Liver (tissue), 9 donors: ENCODE results near the gene ITGB2. TPM values are rescaled to one million over a fixed set of nuclear protein-coding genes. Genes with fewer than 3 reads are reported as not detected.

Experiments
- DNase-seq: peaks from one replicate; pipeline ENCODE4 v3.0.0-alpha.2; 2017; ENCODE audit warnings: low spot score
- H3K27ac ChIP-seq, 2 donors: one replicate each; pipeline ENCODE4 v1.7.0; 2013; ENCODE audit warnings: inconsistent platforms in 2 of 2, low read length in 2 of 2, control low read depth in 1 of 2, low read depth in 1 of 2, mild to moderate bottlenecking in 1 of 2
- H3K27me3 ChIP-seq, 4 donors: one replicate each; pipeline versions ENCODE4 v1.6.1 to v1.7.0; 2013; ENCODE audit warnings: low read length in 3 of 4, inconsistent platforms in 1 of 4, mild to moderate bottlenecking in 1 of 4, moderate library complexity in 1 of 4; ENCODE audit not compliant: control insufficient read depth in 4 of 4, insufficient read depth in 4 of 4
- H3K36me3 ChIP-seq, 4 donors: one replicate each; pipeline versions ENCODE4 v1.6.1 to v1.7.0; 2013; ENCODE audit warnings: low read length in 3 of 4, mild to moderate bottlenecking in 3 of 4, low read depth in 1 of 4, moderate library complexity in 1 of 4; ENCODE audit not compliant: control insufficient read depth in 4 of 4, insufficient read depth in 3 of 4
- H3K4me1 ChIP-seq, 4 donors: one replicate each; pipeline versions ENCODE4 v1.6.1 to v1.7.0; 2013; ENCODE audit warnings: low read length in 3 of 4, mild to moderate bottlenecking in 3 of 4, moderate library complexity in 1 of 4; ENCODE audit not compliant: control insufficient read depth in 4 of 4, insufficient read depth in 4 of 4
- H3K4me3 ChIP-seq, 3 donors: one replicate each; pipeline versions ENCODE4 v1.6.1 to v1.7.0; 2013; ENCODE audit warnings: low read length in 3 of 3, control low read depth in 1 of 3, low read depth in 1 of 3, mild to moderate bottlenecking in 1 of 3
- H3K9ac ChIP-seq, 2 donors: one replicate each; pipeline ENCODE4 v1.7.0; 2013; ENCODE audit warnings: low read length in 2 of 2, mild to moderate bottlenecking in 2 of 2, moderate library complexity in 2 of 2, control low read depth in 1 of 2, low read depth in 1 of 2
- H3K9me3 ChIP-seq, 4 donors: one replicate each; pipeline versions ENCODE4 v1.6.1 to v1.7.0; 2013; ENCODE audit warnings: low read length in 3 of 4; ENCODE audit not compliant: control insufficient read depth in 4 of 4
- CTCF ChIP-seq: fragments of 150-350 bp; IDR thresholded peaks from 2 replicates; pipeline ENCODE4 v1.5.1; 2017; ENCODE audit warnings: improper control_type of control experiment, low read depth, low read length; ENCODE audit not compliant: missing input control
- EGR1 ChIP-seq, 2 donors: IDR thresholded peaks; 2 replicates each; pipeline ENCODE4 v1.6.1; 2016 to 2018; ENCODE audit warnings: antibody characterized with exemption in 2 of 2, low read depth in 2 of 2
- GABPA ChIP-seq, 2 donors: IDR thresholded peaks in 1 of 2; conservative IDR thresholded peaks in 1 of 2; 2 replicates each; pipeline ENCODE4 v1.6.1; 2016; ENCODE audit warnings: antibody characterized with exemption in 2 of 2, mild to moderate bottlenecking in 1 of 2, moderate library complexity in 1 of 2
- HNF4A ChIP-seq, 2 donors: conservative IDR thresholded peaks; 2 replicates each; pipeline ENCODE4 v1.6.1; 2016; ENCODE audit warnings: antibody characterized with exemption in 2 of 2, mild to moderate bottlenecking in 2 of 2
- JUND ChIP-seq, 2 donors: IDR thresholded peaks; 2 replicates each; pipeline ENCODE4 v1.6.1; 2016; ENCODE audit warnings: antibody characterized with exemption in 2 of 2
- MAX ChIP-seq: IDR thresholded peaks from 2 replicates; pipeline ENCODE4 v1.6.1; 2016; ENCODE audit warnings: antibody characterized with exemption
- NR2F2 ChIP-seq: IDR thresholded peaks from 2 replicates; pipeline ENCODE4 v1.6.1; 2016; ENCODE audit warnings: antibody characterized with exemption
- RAD21 ChIP-seq, 2 donors: IDR thresholded peaks; 2 replicates each; pipeline ENCODE4 v1.6.1; 2016; ENCODE audit warnings: antibody characterized with exemption in 2 of 2, mild to moderate bottlenecking in 2 of 2
- SP1 ChIP-seq: IDR thresholded peaks from 2 replicates; pipeline ENCODE4 v1.6.1; 2018; ENCODE audit warnings: antibody characterized with exemption, mild to moderate bottlenecking
- YY1 ChIP-seq: IDR thresholded peaks from 2 replicates; pipeline ENCODE4 v1.6.1; 2016; ENCODE audit warnings: antibody characterized with exemption, mild to moderate bottlenecking
- WGBS: extraction: QIAGEN DNeasy Blood & Tissue Kit; methylation state at CpG from one replicate; pipeline ENCODE4 v1.1.7; 2013; 5-methylcytosine and 5-hydroxymethylcytosine counted together
- polyA plus RNA-seq, 2 donors: library from polyadenylated mRNA; stranded (reverse) in 1 of 2; unstranded in 1 of 2; fragments of 200-250 nt in 1 of 2; fragments of >200 nt in 1 of 2; fragmentation: Nextera tagmentation in 1 of 2; extraction: Ambion mirVana in 1 of 2; gene quantifications; one replicate each; pipeline versions ENCODE4 v1.2.1 to v1.2.3, GENCODE V29; 2013 to 2015
- total RNA-seq, 2 donors: library from RNA; depleted of rRNA; stranded (reverse); fragments of >200 nt; gene quantifications; one replicate each; pipeline ENCODE4 v1.2.3, GENCODE V29; 2014
- TF ChIP-seq, protein P1 (sequence below): IDR thresholded peaks from 2 replicates; pipeline ENCODE4 v1.6.1; 2016; ENCODE audit warnings: antibody characterized with exemption, mild to moderate bottlenecking
- TF ChIP-seq, protein P2 (sequence below): IDR thresholded peaks from 2 replicates; pipeline ENCODE4 v1.6.1; 2016; ENCODE audit warnings: antibody characterized with exemption
- donor health status: healthy.
- donor health status: healthy.
- donor health status: healthy.
- donor health status: healthy.
- donor health status: healthy.

The ITGB2 gene
- total and polyA plus RNA-seq, 4 donors: 9.6 to 50.6 (median 28.7) TPM

GRCh38 chr21:44888581-44889550 lies 31.8 kb downstream of the ITGB2 start:
- no peak for TF ChIP-seq CTCF
- TF ChIP-seq MAX: no peak
- TF ChIP-seq, protein P1, sequence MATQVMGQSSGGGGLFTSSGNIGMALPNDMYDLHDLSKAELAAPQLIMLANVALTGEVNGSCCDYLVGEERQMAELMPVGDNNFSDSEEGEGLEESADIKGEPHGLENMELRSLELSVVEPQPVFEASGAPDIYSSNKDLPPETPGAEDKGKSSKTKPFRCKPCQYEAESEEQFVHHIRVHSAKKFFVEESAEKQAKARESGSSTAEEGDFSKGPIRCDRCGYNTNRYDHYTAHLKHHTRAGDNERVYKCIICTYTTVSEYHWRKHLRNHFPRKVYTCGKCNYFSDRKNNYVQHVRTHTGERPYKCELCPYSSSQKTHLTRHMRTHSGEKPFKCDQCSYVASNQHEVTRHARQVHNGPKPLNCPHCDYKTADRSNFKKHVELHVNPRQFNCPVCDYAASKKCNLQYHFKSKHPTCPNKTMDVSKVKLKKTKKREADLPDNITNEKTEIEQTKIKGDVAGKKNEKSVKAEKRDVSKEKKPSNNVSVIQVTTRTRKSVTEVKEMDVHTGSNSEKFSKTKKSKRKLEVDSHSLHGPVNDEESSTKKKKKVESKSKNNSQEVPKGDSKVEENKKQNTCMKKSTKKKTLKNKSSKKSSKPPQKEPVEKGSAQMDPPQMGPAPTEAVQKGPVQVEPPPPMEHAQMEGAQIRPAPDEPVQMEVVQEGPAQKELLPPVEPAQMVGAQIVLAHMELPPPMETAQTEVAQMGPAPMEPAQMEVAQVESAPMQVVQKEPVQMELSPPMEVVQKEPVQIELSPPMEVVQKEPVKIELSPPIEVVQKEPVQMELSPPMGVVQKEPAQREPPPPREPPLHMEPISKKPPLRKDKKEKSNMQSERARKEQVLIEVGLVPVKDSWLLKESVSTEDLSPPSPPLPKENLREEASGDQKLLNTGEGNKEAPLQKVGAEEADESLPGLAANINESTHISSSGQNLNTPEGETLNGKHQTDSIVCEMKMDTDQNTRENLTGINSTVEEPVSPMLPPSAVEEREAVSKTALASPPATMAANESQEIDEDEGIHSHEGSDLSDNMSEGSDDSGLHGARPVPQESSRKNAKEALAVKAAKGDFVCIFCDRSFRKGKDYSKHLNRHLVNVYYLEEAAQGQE: no peak
- TF ChIP-seq RAD21 (IDR thresholded peaks at IDR 0.05): no peak
- TF ChIP-seq GABPA (IDR thresholded peaks at IDR 0.05 in 1 of 2, conservative IDR thresholded peaks at IDR 0.05 in 1 of 2): no peak
- TF ChIP-seq SP1: no peak
- no peak for TF ChIP-seq HNF4A (conservative IDR thresholded peaks at IDR 0.05)
- TF ChIP-seq, protein P2, sequence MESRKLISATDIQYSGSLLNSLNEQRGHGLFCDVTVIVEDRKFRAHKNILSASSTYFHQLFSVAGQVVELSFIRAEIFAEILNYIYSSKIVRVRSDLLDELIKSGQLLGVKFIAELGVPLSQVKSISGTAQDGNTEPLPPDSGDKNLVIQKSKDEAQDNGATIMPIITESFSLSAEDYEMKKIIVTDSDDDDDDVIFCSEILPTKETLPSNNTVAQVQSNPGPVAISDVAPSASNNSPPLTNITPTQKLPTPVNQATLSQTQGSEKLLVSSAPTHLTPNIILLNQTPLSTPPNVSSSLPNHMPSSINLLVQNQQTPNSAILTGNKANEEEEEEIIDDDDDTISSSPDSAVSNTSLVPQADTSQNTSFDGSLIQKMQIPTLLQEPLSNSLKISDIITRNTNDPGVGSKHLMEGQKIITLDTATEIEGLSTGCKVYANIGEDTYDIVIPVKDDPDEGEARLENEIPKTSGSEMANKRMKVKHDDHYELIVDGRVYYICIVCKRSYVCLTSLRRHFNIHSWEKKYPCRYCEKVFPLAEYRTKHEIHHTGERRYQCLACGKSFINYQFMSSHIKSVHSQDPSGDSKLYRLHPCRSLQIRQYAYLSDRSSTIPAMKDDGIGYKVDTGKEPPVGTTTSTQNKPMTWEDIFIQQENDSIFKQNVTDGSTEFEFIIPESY: no peak
- no peak for TF ChIP-seq YY1
- TF ChIP-seq NR2F2: no peak
- no peak for TF ChIP-seq JUND (IDR thresholded peaks at IDR 0.05)
- TF ChIP-seq EGR1 (IDR thresholded peaks at IDR 0.05; ENCODE audit: low read depth in 2 of 2): no peak
- H3K4me1 ChIP-seq: peaks cover 20 to 57% (median 40%) of the 10 kb centered on the region in 4 donors
- 95% methylated on average over 64 of the region's 64 CpGs for WGBS
- no peak overlapping the region for H3K4me3 ChIP-seq
- H3K36me3 ChIP-seq: no peaks in the 10 kb centered on the region
- DNase-seq: no peak
- H3K27me3 ChIP-seq: no peaks in the 10 kb centered on the region
- no peak overlapping the region for H3K9ac ChIP-seq
- H3K27ac ChIP-seq: no peak overlapping the region
- H3K9me3 ChIP-seq: no peaks in the 10 kb centered on the region
